ENCODE data around the gene TXNDC12. TPM values are rescaled to one million over a fixed set of nuclear protein-coding genes. Genes with fewer than 3 reads are reported as not detected.
A peak's percentile ranks its signal among the peaks of the same experiment; 100 is the strongest.

TXNDC12 gene
- polyA plus RNA-seq, 3 donors, result 24.3 to 125 (median 121) TPM

GRCh38 chr1:52037909-52038308 lies 17.1 kb downstream of the TXNDC12 start:
- no peak for TF ChIP-seq CTCF (IDR thresholded peaks at IDR 0.05)
- H3K27ac Mint-ChIP-seq, result peak overlapping the region in 1 of 7 donors; percentile 46
- no peak overlapping the region for H2AFZ ChIP-seq (ENCODE audit: insufficient read depth, low read depth, low read length, poor library complexity, severe bottlenecking)
- H3K4me1 ChIP-seq (ENCODE audit: control insufficient read depth in 1 of 2, insufficient read depth in 2 of 2, low read length in 2 of 2), result peaks cover 3 to 7% of the 10 kb centered on the region in 2 donors
- no peak for DNase-seq
- no peak overlapping the region for H3K9ac ChIP-seq (ENCODE audit: insufficient read depth, low read length, poor library complexity, severe bottlenecking)
- peaks cover 3% of the 10 kb centered on the region for H3K4me1 Mint-ChIP-seq
- H3K27me3 ChIP-seq (ENCODE audit: control insufficient read depth in 2 of 2, insufficient read depth in 2 of 2, low read length in 2 of 2), result no peaks in the 10 kb centered on the region
- H3K36me3 ChIP-seq (replicated peaks in 1 of 2; ENCODE audit: control insufficient read depth in 1 of 2, insufficient read depth in 2 of 2, low read length in 2 of 2), result peaks cover 23 to 62% of the 10 kb centered on the region in 2 donors
- WGBS (ENCODE audit: insufficient coverage), result no CpG with 5 or more reads among the region's 1 CpG
- peaks cover 8% of the 10 kb centered on the region for H3K79me2 ChIP-seq (ENCODE audit: insufficient read depth, low read length)
- no peak overlapping the region for H3K4me3 ChIP-seq (replicated peaks in 1 of 3; ENCODE audit: low read depth in 2 of 3, low read length in 3 of 3)
- H4K20me1 ChIP-seq (ENCODE audit: insufficient read depth, low read length), result peaks cover 2% of the 10 kb centered on the region
- H3K27me3 Mint-ChIP-seq (ENCODE audit: low read depth in 3 of 3), result peaks cover 0 to 2% (median 0%) of the 10 kb centered on the region in 3 donors
- intact Hi-C loops (cut with micrococcal nuclease), result no loop called here
- no peak overlapping the region for H3K27ac ChIP-seq (ENCODE audit: low read depth in 1 of 2, low read length in 2 of 2)
- H3K4me3 Mint-ChIP-seq, result no peak overlapping the region
- no peaks in the 10 kb centered on the region for H3K9me3 Mint-ChIP-seq
- H3K9me3 ChIP-seq (replicated peaks in 1 of 2; ENCODE audit: control insufficient read depth in 1 of 2, insufficient read depth in 1 of 2, low read length in 2 of 2), result no peaks in the 10 kb centered on the region
- peaks cover 44 to 59% of the 10 kb centered on the region in 2 donors for H3K36me3 Mint-ChIP-seq
- no peak overlapping the region for H3K4me2 ChIP-seq (replicated peaks; ENCODE audit: extremely low read depth, low read length, poor library complexity, severe bottlenecking)

GRCh38 chr1:52037402-52037814 lies 17.6 kb downstream of the TXNDC12 start:
- Histone ChIP-seq H3K4me1 (ENCODE audit: control insufficient read depth in 1 of 2, insufficient read depth in 2 of 2, low read length in 2 of 2) (peaks cover 8 to 12% of the 10 kb centered on the region in 2 donors), H2AFZ (ENCODE audit: insufficient read depth, low read depth, low read length, poor library complexity, severe bottlenecking) (no peak overlapping the region), H3K4me2 (replicated peaks; ENCODE audit: extremely low read depth, low read length, poor library complexity, severe bottlenecking) (no peak overlapping the region), H4K20me1 (ENCODE audit: insufficient read depth, low read length) (peaks cover 7% of the 10 kb centered on the region), H3K4me3 (replicated peaks in 1 of 3; ENCODE audit: low read depth in 2 of 3, low read length in 3 of 3) (no peak overlapping the region), H3K9me3 (replicated peaks in 1 of 2; ENCODE audit: control insufficient read depth in 1 of 2, insufficient read depth in 1 of 2, low read length in 2 of 2) (no peaks in the 10 kb centered on the region), H3K36me3 (replicated peaks in 1 of 2; ENCODE audit: control insufficient read depth in 1 of 2, insufficient read depth in 2 of 2, low read length in 2 of 2) (peaks cover 23 to 62% of the 10 kb centered on the region in 2 donors), H3K9ac (ENCODE audit: insufficient read depth, low read length, poor library complexity, severe bottlenecking) (no peak overlapping the region), H3K79me2 (ENCODE audit: insufficient read depth, low read length) (peaks cover 11% of the 10 kb centered on the region), H3K27ac (ENCODE audit: low read depth in 1 of 2, low read length in 2 of 2) (no peak overlapping the region), H3K27me3 (ENCODE audit: control insufficient read depth in 2 of 2, insufficient read depth in 2 of 2, low read length in 2 of 2) (no peaks in the 10 kb centered on the region)
- H3K4me3 Mint-ChIP-seq, result no peak overlapping the region
- H3K36me3 Mint-ChIP-seq, result peaks cover 44 to 59% of the 10 kb centered on the region in 2 donors
- H3K9me3 Mint-ChIP-seq, result no peaks in the 10 kb centered on the region
- intact Hi-C loops (cut with micrococcal nuclease), result no loop called here
- DNase-seq, result no peak
- peaks cover 0 to 2% (median 2%) of the 10 kb centered on the region in 3 donors for H3K27me3 Mint-ChIP-seq (ENCODE audit: low read depth in 3 of 3)
- peaks cover 8% of the 10 kb centered on the region for H3K4me1 Mint-ChIP-seq
- H3K27ac Mint-ChIP-seq, result peak overlapping the region in 2 of 7 donors; percentile 12 to 41
- 82% methylated on average over 5 of the region's 5 CpGs for WGBS (ENCODE audit: insufficient coverage)
- TF ChIP-seq CTCF (IDR thresholded peaks at IDR 0.05), result no peak
